Body of pancreas (tissue), 4 donors: Measurements from ENCODE around the gene MAPK8IP1.
"Not testable (repeated sequence)": the region's sequence is repeated elsewhere in the genome, so short reads cannot be mapped to it uniquely, and the experiment has no call there.

Experiments used
- CTCF ChIP-seq, 7 experiments: fragments of 450-650 bp in 4 of 7; fragments of 200-600 bp in 3 of 7; sonication (generic) in 3 of 7; IDR thresholded peaks; one replicate each; pipeline ENCODE4 v1.5.1; 2016 to 2019; ENCODE audit warnings: antibody characterized with exemption in 7 of 7
- POLR2A ChIP-seq, 3 donors: fragments of 450-650 bp; IDR thresholded peaks; one replicate each; pipeline ENCODE4 v1.6.1; 2016; ENCODE audit warnings: antibody characterized with exemption in 3 of 3, mild to moderate bottlenecking in 2 of 3

- TF ChIP-seq POLR2A, CTCF (IDR thresholded peaks at IDR 0.05): not testable (repeated sequence)
These were observed 45.2 kb upstream of the MAPK8IP1 start for GRCh38 chr11:45840251-45840650.
